Cerebellar cortex (tissue), 1 donor: ENCODE data around the gene PPP3R1.

Experiments
- DNase-seq: peaks from one replicate; pipeline ENCODE4 v3.0.0-alpha.2; 2015; ENCODE audit warnings: low spot score

Gene PPP3R1

DNA sequence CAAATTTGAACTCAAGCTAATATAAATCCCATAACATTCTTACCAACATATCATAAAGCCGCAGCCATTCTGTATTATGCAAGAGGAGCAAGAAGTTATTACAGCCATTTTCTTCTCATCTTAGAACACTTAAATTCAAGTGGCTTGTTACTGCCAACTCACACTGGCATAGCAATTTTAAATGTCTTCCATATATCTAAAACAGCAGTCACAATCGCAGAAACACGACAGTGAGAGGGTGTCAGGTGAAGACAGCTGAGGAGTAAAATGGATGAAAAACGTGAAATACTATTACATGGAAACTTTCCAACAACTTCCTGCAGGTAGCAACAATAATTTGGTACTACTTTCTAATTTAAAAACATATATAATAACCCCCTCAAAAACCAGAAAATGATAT is 17.9 kb downstream of the PPP3R1 start:
- DNase-seq = no peak

DNA sequence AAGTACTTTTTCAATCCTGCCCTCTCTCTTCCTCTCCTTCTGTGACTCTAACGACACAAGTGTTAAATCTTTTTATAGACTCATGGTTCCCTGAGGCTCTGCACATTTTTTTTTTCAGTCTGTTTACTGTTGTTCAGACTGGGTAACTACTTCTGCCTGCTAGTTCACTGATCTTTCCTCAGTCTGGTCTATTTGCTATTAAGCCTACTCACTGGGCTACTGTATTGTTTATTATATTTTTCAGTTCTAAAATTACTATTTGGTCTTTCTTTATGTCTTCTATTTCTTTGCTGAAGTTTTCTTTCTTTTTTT is 21.3 kb downstream of the PPP3R1 start:
- DNase-seq = no peak

DNA sequence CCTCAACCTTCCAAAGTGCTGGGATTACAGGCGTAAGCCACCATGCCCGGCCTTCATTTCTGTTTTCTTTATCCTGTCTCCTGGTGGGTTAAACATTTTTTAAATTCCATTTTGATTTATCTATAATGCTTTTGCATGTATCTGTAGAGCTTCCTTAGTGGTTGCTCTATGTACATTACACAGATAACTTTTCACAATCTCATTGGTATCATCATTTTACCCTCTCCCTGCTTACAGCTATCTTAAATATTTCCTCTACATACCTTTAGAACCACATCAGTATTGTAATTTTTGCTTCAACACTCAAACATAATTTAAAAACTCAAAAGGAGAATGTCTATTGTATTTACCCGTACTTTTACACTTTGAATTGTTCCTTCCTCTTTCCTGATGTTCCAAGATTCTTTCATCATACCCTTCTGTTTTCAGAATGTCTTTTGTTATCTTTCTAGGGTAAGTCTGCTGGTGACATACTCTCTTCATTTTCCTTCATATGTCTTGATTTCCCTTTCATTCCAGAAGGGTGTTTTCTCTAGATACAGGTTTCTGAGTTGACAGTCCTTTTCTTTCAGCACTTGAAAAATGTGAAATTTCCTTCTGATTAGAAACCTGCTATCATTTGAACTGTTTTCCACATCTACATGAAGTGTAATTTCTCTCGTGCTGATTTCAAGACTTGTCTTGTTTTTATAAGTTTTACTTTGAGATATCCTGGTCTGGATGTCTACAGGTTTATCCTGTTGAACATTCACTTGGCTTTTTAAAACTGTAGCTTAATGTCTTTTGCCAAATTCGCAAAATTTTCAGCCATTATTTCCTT is 21.9 kb downstream of the PPP3R1 start:
- no peak for DNase-seq

DNA sequence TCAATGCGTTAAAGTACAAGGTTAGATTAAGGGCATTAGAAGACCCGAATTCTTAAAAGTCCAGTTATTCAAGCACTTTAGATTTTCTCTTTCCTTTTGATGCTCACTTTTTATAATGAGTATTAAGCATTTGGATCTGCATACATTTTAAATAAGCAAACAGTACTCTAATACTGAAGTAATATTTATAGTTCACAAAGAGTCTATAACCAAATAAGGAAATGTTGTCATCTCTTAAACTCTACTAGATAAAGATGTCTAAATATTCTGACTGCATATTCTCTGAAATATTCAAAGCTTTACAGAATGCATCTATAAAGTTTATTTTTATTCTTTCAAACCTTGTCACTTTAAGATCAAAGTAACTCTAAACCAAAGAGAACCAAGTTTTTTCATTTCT is 25.5 kb downstream of the PPP3R1 start:
- no peak for DNase-seq

DNA sequence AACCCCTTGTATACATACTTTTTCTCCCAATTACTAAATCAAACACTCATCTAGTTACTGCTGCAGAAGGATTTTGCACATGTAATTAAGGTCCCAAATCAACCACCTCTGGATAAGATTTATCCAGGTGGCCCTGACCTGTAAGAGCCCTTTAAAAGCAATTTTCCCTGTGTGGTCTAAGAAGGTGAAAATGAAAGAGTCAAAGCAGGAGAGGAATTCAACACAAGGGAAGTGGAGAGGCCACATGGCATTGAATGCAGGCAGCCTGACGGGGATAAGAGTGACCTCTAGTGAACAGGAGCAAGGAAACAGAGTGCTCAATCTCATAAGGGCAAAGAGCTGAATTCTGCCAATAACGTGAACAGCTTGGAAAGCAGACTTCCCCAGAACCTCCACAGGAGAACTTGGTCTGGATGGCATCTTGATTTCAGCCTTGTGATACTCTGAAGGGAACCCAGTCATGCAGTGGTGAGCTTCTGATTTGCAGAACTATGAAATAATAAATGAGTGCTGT is 27.2 kb downstream of the PPP3R1 start:
- DNase-seq = peak; percentile 73

DNA sequence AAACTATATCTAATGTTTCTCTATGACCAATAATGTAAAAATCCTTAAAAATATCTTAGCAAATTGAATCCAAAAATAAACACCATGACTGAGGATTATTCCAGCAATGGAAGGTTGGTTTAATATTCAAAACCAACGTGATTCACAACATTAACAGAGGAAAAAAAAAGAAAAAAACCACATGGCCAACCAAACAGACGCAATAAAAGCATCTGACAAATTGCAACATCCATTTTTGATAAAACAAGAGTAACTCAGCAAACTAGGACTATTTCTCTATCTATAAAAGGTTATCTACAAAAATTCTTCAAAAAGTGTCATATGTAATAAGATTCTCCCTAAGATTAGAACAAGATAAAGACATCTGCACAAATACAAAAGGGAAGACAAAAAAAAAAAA is 28.9 kb downstream of the PPP3R1 start:
- no peak for DNase-seq

DNA sequence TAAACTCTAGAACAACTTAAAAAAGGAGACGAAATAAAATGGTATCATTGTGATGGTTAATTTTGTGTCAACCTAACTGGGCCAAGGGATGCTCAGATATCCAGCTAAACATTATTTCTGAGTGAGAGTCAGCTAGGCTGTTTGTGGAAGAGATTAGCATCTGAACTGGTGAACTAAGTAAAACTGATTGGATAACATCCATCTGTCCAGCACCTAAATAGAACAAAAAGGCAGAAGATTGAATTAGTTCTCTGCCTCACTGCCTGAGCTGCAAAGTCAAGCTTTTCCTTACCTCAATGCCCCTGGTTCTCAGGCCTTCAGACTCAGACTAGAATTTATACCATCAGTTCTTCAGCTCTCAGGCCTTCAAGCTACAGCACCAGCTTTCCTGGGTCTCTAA is 30.0 kb downstream of the PPP3R1 start:
- DNase-seq = peak; percentile 36

DNA sequence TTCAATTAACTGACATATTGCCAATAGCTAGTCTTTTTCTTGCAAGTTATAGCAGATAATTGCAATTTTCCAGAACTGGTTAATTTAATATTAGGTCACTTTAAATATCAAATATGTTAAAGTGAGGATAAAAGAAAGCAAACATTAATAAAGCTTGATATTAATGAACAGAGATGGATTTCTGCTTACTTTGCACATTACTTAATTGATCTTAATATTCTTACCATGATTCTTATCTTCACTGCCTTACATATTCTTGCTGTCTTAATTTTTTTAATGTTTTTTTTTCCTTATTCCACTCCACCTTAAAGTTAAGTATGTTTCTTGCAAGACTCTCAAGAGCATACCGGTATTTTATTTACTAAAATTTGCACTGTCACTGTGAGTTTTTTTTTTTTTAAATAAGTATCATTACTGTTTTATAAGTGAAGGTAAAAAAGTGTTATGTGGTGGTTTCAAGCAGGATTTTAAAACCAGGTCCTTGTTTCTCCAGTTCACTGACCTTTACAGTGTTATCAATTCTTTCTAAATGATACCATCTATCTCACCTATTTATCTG is 33.9 kb downstream of the PPP3R1 start:
- no peak for DNase-seq

DNA sequence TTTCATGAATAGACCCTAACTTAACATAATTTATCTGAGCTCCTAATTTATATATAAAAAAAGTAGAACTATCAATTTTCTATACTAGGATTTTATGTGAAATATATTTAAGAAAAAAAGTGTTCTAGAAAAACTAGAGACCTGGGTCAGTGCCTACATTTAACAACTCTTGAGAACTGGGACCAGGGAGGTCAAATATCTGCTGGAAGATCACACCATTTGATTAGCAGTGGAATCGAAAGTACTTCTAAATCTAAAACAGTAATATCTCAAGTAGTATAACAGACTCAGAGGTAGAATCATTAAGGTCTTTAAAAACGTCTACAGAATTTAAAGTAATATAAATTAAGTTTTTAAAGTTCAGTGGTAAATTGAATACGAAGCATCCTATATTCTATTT is 34.6 kb downstream of the PPP3R1 start:
- no peak for DNase-seq

DNA sequence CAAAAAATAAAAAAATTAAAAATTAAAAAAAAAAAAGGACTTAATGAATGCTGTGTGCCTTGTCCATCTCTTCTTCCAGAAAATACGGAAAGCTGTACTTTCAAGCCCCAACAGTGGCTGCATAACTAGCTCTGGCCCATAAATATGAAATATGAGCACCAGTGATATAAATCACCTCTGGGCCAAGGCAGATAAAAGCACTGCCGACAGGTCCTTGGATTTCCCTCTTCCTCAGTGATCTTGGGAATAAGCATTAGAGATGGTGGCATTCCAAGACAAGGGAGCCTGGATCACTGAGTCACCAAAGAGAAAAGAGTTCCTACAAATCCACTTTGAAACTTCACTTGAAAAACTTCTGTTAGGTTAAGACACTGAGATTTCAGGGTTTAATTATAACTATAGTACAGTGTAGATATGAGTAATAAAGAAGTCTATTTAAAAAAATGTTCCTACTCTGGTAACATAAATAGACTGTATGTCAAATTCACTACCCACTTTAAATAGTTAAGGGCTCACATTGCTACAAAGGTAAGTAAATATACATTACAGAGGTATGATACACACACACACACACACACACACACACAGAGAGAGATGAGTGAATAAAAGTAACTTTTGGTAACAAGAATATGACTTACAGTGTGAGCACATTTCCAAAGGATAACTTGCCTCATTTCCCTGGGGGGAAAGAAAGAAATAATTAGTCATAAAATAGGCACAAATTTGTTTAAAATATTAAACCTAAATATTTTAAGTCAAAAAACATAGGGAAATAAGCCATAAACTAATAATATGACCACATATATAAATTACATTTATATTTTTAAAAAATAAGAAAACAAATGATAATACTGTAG is 35.6 kb downstream of the PPP3R1 start:
- DNase-seq = no peak

DNA sequence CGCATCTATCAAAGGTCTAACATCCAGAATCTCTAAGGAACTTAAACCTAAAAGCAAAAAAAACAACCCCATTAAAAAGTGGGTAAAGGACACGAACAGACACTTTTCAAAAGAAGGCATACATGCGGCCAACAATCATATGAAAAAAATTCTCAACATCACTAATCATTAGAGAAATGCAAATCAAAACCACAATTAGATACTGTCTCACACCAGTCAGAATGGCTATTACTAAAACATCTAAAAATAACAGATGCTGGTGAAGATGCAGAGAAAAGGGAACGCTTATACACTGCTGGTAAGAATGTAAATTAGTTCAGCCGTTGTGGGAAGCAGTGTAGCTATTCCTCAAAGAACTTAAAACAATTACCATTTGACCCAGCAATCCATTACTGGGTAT is 38.0 kb downstream of the PPP3R1 start:
- no peak for DNase-seq

DNA sequence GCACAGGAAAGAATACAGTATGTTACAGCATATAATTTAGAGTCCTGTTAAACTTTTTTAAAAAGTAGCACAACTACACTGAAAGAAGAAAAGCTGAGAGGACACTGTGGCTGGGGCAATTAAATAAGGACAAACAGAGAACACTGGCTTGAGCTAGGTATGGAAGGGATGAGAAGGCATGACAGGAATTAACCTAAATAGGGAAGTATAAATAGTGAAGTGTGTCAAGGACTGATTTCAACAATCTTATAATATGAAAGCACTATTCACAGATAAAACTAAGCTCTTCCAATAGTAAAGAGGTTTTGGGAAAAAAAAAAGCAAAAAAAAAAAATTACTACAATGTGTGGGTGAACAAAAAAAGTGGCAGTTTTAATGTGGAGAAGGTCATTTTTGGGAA is 45.5 kb downstream of the PPP3R1 start:
- no peak for DNase-seq

DNA sequence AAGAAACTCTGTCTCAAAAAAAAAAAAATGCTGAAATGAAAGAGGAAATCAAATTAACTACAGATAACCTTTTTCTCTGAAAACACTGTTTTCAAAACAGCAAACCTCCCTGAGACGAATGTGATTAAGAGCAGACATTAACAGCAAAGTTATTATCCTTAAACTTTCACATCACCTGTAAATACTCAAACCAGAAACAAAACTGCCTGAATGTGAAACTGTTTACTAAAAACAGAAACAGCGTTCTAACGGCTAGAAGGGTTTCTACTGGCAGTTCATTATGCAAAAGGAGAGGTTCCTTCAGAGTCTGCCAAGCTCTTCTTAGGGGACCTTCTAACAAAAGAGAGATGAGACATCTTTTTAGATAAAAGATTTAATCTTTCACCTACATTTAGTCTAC is 48.7 kb downstream of the PPP3R1 start:
- DNase-seq = no peak

DNA sequence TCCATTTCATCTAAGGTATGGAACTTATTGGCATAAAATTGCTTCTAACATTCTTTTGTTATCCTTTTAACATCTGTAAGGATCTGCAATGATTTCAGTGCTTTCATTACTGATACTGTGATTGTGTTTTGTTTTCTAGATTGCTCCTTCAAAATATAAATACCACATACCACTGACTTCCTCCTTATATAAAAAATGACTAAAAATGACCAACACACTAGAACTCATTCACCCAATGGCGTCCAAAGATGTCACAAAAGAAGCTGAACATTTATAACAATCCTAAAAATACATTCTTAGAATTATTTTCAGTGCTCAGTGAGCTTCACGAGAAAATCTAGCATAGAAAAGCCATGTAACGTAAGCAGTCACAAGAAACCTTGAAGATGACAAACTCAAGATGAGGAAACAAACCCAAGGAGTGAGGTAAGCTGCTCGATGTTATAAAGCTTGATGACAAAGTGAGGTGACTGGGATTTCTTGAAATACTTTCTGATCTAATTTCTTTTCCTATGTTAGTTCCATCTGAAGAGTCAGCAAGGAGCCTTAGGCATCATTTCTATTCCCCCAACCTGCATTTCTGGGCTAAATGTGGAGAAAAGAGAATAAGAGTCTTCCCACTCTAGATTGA is 52.1 kb downstream of the PPP3R1 start:
- no peak for DNase-seq

DNA sequence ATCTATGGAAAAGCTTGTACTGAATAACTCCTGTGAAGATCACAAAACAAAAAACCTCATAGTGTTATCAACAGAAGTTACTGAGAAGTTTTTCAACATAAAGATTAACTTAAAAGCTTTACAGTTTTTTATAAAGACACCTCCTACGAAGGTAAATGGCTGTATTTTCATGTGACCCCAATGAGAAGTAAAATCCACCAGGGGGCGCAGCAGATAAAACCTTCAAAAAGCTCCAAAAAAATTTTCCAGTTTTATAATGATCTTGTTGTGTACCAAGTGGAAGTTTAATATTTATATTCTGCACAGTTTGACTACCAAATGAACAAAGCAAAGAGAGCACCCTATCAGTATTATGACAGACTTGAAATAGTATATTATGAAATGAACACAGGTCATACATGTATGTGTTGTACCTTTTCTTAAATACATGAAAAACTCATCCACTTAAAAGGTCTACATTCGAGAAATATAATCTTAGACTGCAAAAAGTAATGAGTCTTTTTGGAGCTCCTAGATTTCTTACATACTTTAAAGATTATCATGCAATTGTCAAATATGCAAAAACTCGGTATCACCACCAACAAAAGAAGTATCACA is 56.1 kb downstream of the PPP3R1 start:
- peak; percentile 56 for DNase-seq

DNA sequence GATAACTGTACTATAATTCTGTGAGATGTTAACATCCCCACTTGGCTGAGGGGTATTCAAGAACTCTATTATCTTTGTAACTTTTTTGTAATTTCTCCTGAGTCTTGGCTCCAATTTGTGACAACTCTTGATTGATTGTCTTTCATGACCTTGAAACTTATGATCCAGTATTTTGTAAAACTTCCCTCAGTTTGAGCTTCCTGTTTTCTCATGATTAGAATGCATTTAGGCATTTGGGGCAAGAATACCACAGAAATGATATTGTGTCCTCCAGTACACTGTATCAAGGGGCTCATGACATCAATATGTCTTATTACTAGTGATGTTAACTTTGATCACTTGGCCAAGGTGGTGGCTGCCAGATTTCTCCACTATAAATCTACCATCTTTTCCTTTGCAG is 57.2 kb downstream of the PPP3R1 start:
- DNase-seq = no peak

DNA sequence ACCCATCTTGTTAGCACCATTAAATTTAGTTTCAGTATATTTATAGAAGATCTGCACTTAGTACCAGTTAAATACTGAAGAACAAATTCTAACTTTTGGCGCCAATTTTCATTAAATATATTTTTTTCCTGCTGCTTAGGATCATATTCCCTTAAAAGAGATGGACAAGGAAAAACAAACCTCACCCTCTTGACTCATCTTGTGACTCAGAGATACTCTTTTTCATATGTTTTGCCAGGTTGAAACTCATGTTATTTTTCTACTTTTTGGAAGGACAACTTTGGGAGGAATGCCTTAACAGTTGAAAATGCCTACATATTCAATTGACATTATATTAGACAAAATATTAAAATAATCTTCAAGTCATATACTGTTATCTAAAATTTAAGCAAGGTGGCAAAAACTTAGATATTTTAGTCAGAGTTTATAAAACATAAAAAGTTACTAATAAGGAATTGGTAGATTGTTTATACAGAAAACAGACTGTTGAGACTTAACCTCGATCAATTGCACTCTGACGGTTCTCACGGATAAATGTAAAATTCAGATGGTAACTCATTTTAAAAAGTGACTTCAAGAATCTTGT is 58.5 kb downstream of the PPP3R1 start:
- no peak for DNase-seq

DNA sequence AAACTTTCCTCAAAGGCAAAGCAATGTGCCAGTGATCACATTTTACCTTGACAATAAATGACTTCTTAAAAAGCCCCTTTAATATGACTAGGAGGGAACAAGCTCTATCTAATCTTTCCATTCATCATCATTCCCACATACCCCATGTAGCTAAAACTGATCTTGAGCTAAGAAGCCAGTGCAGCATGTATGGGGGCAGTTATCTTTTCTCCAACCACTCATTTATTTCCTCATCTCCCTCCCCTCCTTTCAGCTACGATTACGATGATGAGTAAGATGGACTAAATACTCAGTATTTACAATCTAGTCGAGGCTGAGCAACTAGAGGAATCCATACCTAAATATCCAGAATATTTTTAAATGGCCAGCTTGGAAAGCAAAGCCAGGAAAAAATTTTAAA is 59.2 kb downstream of the PPP3R1 start:
- DNase-seq = no peak

DNA sequence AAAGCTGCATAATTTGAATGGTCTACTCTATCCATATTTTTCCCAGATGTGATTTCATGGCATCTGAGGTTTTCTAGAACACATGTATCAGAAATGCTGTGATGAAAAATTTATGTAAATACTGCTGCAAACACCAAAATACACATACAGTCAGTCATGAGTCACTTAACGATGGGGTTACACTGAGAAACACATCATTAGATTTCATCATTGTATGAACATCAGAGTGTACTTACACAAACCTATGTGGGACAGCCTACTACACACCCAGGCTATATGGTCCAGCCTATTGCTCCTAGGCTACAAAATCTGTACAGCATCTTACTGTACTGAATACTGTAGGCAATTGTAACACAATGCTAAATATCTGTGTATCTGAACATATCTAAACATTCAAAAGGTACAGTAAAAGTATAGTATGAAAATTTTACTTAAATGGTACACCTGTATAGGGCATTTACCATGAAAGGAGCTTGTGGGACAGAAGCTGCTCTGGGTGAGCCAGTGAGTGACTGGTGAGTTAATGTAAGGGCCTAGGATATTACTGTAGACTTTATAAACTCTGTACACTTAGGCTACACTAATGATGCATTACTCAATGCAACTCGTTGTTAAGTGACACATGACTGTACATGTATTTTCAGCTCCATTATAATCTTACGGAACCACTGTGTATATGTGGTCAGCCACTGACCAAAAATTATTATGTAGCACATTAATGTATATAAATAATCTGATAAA is 61.2 kb downstream of the PPP3R1 start:
- DNase-seq = no peak

DNA sequence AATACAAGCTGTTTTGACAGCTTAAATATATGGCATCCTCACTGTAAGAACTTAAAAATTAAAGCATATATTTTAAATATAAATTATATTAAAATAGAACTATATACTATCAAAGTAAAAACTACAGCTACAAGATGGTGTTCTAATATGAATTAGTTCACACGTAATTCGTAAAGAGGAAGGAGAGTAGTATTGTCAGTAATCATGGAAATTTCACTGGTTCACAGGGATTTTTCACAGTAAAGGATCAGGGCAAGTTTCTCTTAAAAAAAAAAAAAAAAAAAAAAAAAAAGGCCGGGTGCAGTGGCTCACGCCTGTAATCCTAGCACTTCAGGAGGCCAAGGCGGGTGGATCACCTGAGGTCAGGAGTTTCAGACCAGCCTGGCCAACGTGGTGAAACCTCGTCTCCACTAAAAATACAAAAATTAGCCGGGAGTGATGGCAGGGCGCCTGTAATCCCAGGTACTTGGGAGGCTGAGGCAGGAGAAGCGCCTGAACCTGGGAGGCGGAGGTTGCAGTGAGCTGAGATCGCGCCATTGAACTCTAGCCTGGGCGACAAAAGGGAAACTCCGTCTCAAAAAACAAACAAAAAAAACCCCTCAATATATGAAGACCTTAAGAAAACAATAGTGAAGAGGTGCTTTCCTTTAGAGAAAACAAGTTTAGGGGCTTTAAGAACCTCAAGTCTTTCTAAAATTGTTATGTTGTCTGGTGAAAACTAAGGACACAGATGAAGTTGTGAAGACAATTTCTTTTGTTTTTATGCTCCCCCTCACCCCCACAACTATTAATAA is 62.1 kb downstream of the PPP3R1 start:
- DNase-seq = no peak
